SIG-M5 treated with dmso at 0.1 percent for 504 hours (cell line): ENCODE measurements around the gene FHOD3.

Experiments
- DNase-seq: peaks from one replicate; lab custom pipeline; 2025; ENCODE audit not compliant: unreplicated experiment; lab: John Stamatoyannopoulos, UW

The FHOD3 gene

GRCh38 chr18:36505665-36506064 is 208.2 kb downstream of the FHOD3 start:
- DNase-seq, result no peak

- no peak for DNase-seq
These were observed 212.2 kb downstream of the FHOD3 start for GRCh38 chr18:36509646-36510197.

GRCh38 chr18:36511791-36512352 is 214.4 kb downstream of the FHOD3 start:
- no peak for DNase-seq

- DNase-seq, result no peak
These were observed 216.0 kb downstream of the FHOD3 start for GRCh38 chr18:36513556-36513955.

- no peak for DNase-seq
These were observed 217.3 kb downstream of the FHOD3 start for GRCh38 chr18:36514778-36515177.

GRCh38 chr18:36516258-36516657 is 218.7 kb downstream of the FHOD3 start:
- no peak for DNase-seq

- DNase-seq, result no peak
These were observed 219.2 kb downstream of the FHOD3 start for GRCh38 chr18:36516726-36517125.

- DNase-seq, result no peak
These were observed 221.3 kb downstream of the FHOD3 start for GRCh38 chr18:36518839-36519238.

GRCh38 chr18:36519358-36519757 is 221.8 kb downstream of the FHOD3 start:
- DNase-seq, result no peak

- DNase-seq, result no peak
These were observed 225.0 kb downstream of the FHOD3 start for GRCh38 chr18:36522509-36522908.

- DNase-seq, result no peak
These were observed 228.4 kb downstream of the FHOD3 start for GRCh38 chr18:36525913-36526312.

- DNase-seq, result no peak
These were observed 229.1 kb downstream of the FHOD3 start for GRCh38 chr18:36526611-36527010.

- no peak for DNase-seq
These were observed 229.5 kb downstream of the FHOD3 start for GRCh38 chr18:36527051-36527450.

- no peak for DNase-seq
These were observed 230.4 kb downstream of the FHOD3 start for GRCh38 chr18:36527740-36528455.

- no peak for DNase-seq
These were observed 232.2 kb downstream of the FHOD3 start for GRCh38 chr18:36529747-36530146.

- DNase-seq, result no peak
These were observed 233.3 kb downstream of the FHOD3 start for GRCh38 chr18:36530676-36531405.

- no peak for DNase-seq
These were observed 234.1 kb downstream of the FHOD3 start for GRCh38 chr18:36531636-36532035.

- DNase-seq, result no peak
These were observed 234.9 kb downstream of the FHOD3 start for GRCh38 chr18:36532394-36532793.

- no peak for DNase-seq
These were observed 235.3 kb downstream of the FHOD3 start for GRCh38 chr18:36532815-36533214.

GRCh38 chr18:36533446-36534153 is 236.1 kb downstream of the FHOD3 start:
- no peak for DNase-seq

GRCh38 chr18:36534154-36534688 is 236.7 kb downstream of the FHOD3 start:
- no peak for DNase-seq
